Right lobe of liver (tissue), 6 donors: ENCODE data around the gene SEMA4D. TPM values are rescaled to one million over a fixed set of nuclear protein-coding genes. Genes with fewer than 3 reads are reported as not detected.

Source experiments
- ATAC-seq, 4 donors: fragments of 200-7000 bp; cut with Tn5 transposase; one replicate each; pipeline ENCODE4 v1.9.1; 2020; ENCODE audit warnings: mild to moderate bottlenecking in 4 of 4, moderate library complexity in 4 of 4
- DNase-seq, 3 donors: peaks; one replicate each; pipeline ENCODE4 v3.0.0-alpha.2; 2020
- H3K27ac ChIP-seq, 3 donors: fragments of 200-600 bp; one replicate each; pipeline ENCODE4 v1.8.0; 2022
- H3K27me3 ChIP-seq, 2 donors: fragments of 200-600 bp; one replicate each; pipeline ENCODE4 v1.8.0; 2022
- H3K36me3 ChIP-seq, 4 donors: fragments of 200-600 bp; sonication (generic) in 1 of 4; one replicate each; pipeline versions ENCODE4 v1.5.1 to v1.8.0; 2017 to 2022; ENCODE audit warnings: control low read depth in 1 of 4
- H3K4me1 ChIP-seq, 4 donors: fragments of 200-600 bp; sonication (generic) in 1 of 4; one replicate each; pipeline versions ENCODE4 v1.5.1 to v1.8.0; 2017 to 2022; ENCODE audit warnings: control low read depth in 1 of 4
- H3K4me3 ChIP-seq, 3 donors: fragments of 200-600 bp; one replicate each; pipeline ENCODE4 v1.8.0; 2022
- H3K9me3 ChIP-seq, 4 donors: fragments of 200-600 bp; sonication (generic) in 1 of 4; one replicate each; pipeline versions ENCODE4 v1.5.1 to v1.8.0; 2017 to 2022; ENCODE audit warnings: control low read depth in 1 of 4
- CTCF ChIP-seq, 4 donors: fragments of 200-600 bp in 3 of 4; fragments of 450-650 bp in 1 of 4; IDR thresholded peaks; one replicate each; pipeline versions ENCODE4 v1.5.1 to v1.8.0; 2016 to 2022; ENCODE audit warnings: antibody characterized with exemption in 4 of 4, mild to moderate bottlenecking in 2 of 4
- POLR2A ChIP-seq: fragments of 450-650 bp; IDR thresholded peaks from one replicate; pipeline ENCODE4 v1.6.1; 2017; ENCODE audit warnings: antibody characterized with exemption, mild to moderate bottlenecking
- WGBS: methylation state at CpG from one replicate; pipeline ENCODE4 v1.1.6; 2018; ENCODE audit warnings: low coverage, low lambda C conversion rate; ENCODE audit not compliant: insufficient coverage; ENCODE audit errors: missing lambda C conversion rate; 5-methylcytosine and 5-hydroxymethylcytosine counted together
- intact Hi-C, 2 donors: fragments of 100-400 bp; cut with DNase I; formaldehyde crosslinking; loops; one replicate each; pipeline versions ENCODE4 v1.11.2 to v1.14.1; 2022
- total RNA-seq, 6 experiments: library from RNA; depleted of rRNA in 2 of 6; stranded (reverse); fragments of >200 nt in 2 of 6; fragmentation: NEBNext Ultra II Directional in 3 of 6; extraction: Animal tissue kit (Norgen Biotek cat#: 25700) in 3 of 6; gene quantifications; one replicate each; pipeline versions ENCODE4 v1.1.0 to v1.2.4, GENCODE V29; 2016 to 2023
- donor health status: DM: no; HTN: yes; CAD: no.
- donor health status: DM: no; HTN: no; CAD: no.
- donor health status: DM: no; HTN: no; CAD: no.
- donor health status: DM: no; HTN: yes; CAD: no.
- donor health status: DM: no; HTN: yes; CAD: no.

SEMA4D gene
- total RNA-seq, 6 experiments from 2014 or later = 2.0 to 7.5 (median 3.5) TPM

- no peak overlapping the region for H3K4me3 ChIP-seq
- WGBS = 38% methylated on average over 2 of the region's 4 CpGs
- peak in 3 of 4 donors; percentile 8 to 78 (median 21) for ATAC-seq
- TF ChIP-seq CTCF (IDR thresholded peaks at IDR 0.05) (no peak), POLR2A (no peak)
- H3K27ac ChIP-seq = no peak overlapping the region
- H3K27me3 ChIP-seq = no peaks in the 10 kb centered on the region
- no peaks in the 10 kb centered on the region for H3K36me3 ChIP-seq
- intact Hi-C loops = loop anchor here in 1 of 2 donors (10.0 kb wide), 1 partner anchor 138 kb away; no protein-coding TSS in a partner anchor
- no peaks in the 10 kb centered on the region for H3K9me3 ChIP-seq
- no peak for DNase-seq
- peaks cover 0 to 8% (median 0%) of the 10 kb centered on the region in 4 donors for H3K4me1 ChIP-seq
Measured at GRCh38 chr9:89532478-89532877, 34.6 kb upstream of the SEMA4D start.

GRCh38 chr9:89531766-89532165 is 33.9 kb upstream of the SEMA4D start:
- no CpG with 5 or more reads among the region's 4 CpGs for WGBS
- no peaks in the 10 kb centered on the region for H3K36me3 ChIP-seq
- no peak for DNase-seq
- H3K27ac ChIP-seq = no peak overlapping the region
- no peak overlapping the region for H3K4me3 ChIP-seq
- ATAC-seq = no peak
- H3K4me1 ChIP-seq = peaks cover 0 to 8% (median 0%) of the 10 kb centered on the region in 4 donors
- TF ChIP-seq POLR2A (no peak), CTCF (IDR thresholded peaks at IDR 0.05) (no peak)
- no peaks in the 10 kb centered on the region for H3K27me3 ChIP-seq
- intact Hi-C loops = loop anchor here in 1 of 2 donors (10.0 kb wide), 1 partner anchor 137 kb away; no protein-coding TSS in a partner anchor
- H3K9me3 ChIP-seq = no peaks in the 10 kb centered on the region

GRCh38 chr9:89530726-89531125 is 32.8 kb upstream of the SEMA4D start:
- WGBS = 71% methylated on average over 4 of the region's 6 CpGs
- TF ChIP-seq CTCF (IDR thresholded peaks at IDR 0.05) = no peak
- TF ChIP-seq POLR2A = no peak

GRCh38 chr9:89529243-89530035 is 31.5 kb upstream of the SEMA4D start:
- WGBS = 63% methylated on average over 4 of the region's 5 CpGs
- DNase-seq (no peak), ATAC-seq (no peak)
- Histone ChIP-seq H3K36me3 (no peaks in the 10 kb centered on the region), H3K27ac (no peak overlapping the region), H3K4me1 (peaks cover 0 to 11% (median 0%) of the 10 kb centered on the region in 4 donors), H3K27me3 (no peaks in the 10 kb centered on the region), H3K4me3 (no peak overlapping the region), H3K9me3 (no peaks in the 10 kb centered on the region)
- intact Hi-C loops = loop anchor here in 1 of 2 donors (10.0 kb wide), 1 partner anchor 135 kb away; no protein-coding TSS in a partner anchor
- TF ChIP-seq CTCF (IDR thresholded peaks at IDR 0.05) = no peak
- no peak for TF ChIP-seq POLR2A

More at GRCh38 chr9:89530726-89531125, 32.8 kb upstream of the SEMA4D start:
- Histone ChIP-seq H3K4me1 (peaks cover 0 to 11% (median 0%) of the 10 kb centered on the region in 4 donors), H3K36me3 (no peaks in the 10 kb centered on the region), H3K27ac (no peak overlapping the region), H3K4me3 (no peak overlapping the region), H3K9me3 (no peaks in the 10 kb centered on the region), H3K27me3 (no peaks in the 10 kb centered on the region)
- intact Hi-C loops = loop anchor here in 1 of 2 donors (10.0 kb wide), 1 partner anchor 136 kb away; no protein-coding TSS in a partner anchor
- ATAC-seq (no peak), DNase-seq (no peak)
